ELR (cell line): Measurements from ENCODE around the gene DUOX1.

Source experiments
- DNase-seq: peaks from one replicate; pipeline ENCODE4 v3.0.0-alpha.2; 2015; ENCODE audit warnings: low read depth

Gene DUOX1

DNA sequence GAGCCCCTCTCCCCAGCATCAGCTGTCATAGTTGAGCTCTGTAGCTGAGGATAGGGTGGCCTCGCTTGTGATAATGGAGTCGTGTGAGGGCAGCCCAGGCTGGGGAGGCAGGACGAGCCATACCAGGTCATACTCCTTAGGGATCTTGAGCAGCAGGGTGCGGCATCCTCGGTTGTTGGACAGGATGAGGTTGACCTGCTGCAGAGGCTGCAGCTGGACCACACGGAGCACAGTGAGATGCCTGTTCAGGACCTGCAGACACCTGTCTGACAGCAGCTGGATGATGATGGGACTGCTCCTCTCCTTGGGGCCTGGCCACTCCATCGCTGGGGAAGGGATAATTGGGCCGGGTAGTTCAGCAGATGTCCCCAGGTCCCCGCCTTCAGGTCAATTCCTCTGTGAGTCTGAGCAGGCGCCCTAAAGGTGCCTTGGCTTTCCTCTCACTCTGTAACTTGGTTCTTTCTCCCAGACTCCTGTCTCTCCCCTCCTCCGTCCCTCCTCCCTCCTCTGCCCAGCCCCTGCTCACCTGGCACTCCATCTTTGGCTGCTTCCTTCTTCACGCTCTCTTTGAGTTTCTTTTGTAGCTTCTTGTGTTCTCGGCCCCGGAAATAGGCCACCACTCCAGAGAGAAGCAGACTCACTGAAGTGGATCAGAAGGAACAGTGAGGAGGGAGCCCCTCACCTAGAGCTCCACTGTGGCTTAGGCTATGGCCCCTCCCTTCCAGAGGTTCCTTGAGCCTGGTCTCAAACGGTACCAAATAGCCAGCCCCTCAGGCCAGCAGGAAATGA, 23.6 kb upstream of the DUOX1 start:
- no peak for DNase-seq

DNA sequence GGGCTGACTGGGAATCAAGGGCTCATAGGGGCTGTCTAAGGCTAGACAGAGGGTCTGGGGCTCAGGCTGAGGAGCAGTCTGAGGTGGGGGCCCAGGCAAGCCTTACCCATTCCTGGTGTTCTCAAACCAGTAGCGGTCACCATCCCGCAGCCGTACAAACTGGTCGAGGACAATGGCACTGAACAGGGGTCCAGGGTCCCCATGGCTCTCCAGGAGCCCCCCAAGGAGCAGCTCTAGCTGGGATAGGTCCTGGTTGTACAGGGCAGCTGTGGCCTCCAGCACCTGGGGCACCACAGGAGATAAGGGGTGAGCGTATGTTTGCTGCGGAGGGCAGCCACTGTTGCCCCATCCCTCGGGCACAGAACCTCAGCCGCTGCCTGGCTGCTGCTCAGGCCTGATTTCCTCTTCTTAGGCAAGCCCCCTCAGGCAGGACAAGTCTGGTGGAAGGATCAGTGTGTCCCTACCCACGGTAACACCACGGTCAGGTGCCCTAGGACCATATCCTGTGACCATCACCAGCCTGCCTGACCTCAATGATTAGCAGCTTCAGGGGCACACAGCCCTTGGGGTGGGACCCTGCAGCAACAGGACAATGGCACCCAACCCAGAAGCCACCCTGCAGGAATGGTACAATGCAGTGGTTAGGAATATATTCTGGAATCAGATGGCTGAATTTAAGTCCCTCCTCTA, 21.7 kb upstream of the DUOX1 start:
- no peak for DNase-seq

DNA sequence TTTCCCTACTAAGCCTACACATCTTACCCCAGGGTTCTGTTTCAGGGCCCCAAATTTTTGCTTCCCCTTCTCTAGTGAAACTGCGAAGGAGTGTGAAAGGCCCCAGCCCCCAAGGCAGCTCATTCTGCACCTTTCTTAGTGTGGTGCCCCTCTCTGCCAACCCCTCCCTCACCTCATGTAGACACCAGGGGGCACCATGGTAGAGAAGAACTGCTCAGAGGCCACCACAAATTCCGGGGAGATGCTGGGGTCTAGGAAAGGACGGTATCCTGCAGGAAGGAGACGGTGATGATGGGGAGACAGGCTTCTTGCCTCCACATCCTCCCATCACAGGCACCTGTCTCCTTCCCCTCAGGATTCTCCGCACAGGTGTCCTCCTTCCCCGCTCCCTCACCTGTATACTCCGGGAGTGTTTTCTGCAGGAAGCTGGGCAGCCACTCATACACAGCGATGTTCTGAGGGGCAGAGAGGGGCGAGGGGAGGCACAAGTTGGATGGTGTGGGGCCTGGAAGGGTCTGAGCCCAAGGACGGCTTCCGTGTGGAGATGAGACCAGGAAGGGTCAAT, 19.5 kb upstream of the DUOX1 start:
- no peak for DNase-seq

DNA sequence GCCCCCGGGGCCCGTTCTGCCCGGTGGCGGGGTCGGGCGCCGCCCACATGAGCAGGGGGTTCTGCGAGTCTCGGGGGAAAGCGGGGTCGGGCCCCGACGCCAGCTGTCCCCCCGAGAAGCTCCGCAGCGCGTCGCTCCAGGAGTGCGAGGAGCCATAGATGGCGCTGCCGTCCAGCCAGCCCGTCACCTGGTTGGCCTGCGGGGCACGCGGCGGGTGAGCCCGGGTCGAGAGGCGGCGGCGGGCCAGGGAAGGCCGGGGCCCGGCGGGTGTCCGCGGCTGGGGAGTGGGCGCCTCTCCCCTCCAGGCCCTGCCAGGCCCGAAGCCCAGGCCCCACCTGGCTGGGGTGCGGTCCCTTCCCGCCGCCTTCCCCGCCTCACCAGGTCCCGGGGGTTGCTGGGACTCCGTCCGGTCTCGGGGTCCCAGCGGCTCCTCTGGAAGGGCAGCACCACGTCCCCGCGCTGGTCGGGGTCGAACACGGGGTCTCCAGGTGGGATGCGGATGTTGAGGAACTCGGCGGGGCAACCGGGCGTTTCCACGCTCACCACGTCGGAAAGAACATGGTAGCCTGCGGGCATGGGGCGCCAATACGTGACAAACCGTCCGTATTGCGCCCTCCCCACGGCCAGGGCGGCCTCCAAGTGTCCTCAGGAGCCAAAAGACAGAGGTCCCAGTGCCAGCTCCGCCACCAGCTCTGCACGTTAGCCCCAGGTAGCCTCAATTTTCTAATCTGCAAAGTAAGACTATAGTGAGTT, 18.2 kb upstream of the DUOX1 start:
- no peak for DNase-seq

DNA sequence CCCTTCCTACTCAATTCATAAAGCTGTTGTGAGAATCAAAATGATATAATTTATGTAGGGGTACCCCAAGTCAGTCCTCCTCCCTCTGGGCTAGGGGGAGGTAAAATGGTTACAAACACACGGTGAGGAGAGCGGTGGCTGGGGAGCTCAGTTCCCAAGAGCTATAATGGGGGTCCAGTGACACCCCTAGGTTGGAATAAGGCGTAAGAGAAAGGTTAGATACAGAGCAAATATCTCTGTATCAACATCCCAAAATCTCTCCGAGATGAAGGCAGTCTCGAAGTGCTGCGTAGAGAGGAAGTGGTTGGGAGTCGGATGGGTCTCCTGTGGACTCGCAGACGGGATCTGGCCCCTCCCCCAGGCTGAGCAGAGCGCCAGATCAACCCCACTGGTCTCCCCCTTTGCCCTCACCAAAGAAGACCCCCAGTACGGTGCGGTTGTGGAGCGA, 17.6 kb upstream of the DUOX1 start:
- DNase-seq: no peak

DNA sequence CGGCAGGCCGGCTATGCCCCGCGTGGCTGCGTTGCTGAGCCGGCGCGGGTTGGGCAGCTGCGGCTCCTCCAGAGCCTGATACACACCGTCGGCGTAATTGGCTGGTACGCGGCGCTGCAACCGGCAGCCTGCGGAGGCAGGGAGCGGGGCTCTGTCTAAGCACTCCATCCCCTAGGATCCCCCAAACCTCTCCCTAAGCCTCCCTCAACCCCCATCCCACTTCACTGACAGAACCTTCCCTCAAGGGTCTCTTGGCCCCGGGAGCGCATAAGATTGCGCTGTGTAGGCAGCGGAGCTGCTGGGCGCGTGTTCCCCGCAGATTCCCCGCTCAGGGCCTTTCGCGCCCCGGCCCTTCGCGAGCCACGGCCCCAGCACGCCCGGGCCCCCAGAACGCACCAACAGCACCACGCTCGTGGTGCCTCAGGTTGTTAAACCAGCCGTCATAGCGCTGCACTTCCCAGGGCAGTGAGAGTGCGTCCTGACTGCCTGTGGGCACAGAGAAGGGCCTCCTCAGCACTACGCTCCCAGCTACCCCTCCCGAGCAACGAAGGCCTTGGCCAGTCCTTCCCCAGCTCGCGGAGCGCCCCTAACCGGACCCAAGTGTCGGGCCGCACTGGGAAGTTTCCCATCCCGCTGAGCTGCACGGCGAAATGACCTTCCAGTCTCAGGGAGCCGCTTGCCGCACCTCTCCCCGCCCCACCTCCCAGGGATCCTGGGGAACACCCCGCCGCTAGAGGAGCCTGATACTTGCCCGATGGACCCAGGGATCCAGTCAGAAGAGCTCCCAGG, 17.0 kb upstream of the DUOX1 start:
- DNase-seq: no peak

DNA sequence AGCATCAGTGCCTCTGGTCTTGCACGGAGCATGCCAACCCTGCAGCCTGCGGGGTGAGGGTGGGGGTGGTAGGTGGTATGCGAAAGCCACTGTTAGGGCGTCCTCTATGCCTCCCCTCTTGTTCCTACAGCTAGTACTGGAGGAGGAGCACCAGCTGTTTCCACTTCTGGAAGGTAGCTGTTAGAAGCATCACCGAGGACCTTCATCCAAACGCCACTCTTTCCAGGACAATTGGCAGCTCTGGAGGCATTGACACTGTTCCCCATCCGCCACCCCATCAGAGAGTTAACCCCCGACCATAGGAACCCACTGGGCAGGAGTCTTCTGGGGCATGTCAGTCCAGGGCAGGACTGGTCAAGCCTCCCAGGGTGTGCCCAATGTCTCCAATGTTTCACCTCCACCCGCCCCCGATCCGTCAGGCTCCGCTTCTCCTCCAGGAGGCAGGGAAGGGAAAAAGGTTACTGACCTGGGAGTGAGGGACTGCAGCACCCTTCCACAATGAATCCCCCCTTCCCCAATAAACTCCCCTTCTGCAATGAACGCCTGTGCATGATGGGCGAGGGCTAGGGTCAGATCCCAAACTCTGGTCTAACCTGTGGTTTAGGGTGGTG, 16.3 kb upstream of the DUOX1 start:
- no peak for DNase-seq

DNA sequence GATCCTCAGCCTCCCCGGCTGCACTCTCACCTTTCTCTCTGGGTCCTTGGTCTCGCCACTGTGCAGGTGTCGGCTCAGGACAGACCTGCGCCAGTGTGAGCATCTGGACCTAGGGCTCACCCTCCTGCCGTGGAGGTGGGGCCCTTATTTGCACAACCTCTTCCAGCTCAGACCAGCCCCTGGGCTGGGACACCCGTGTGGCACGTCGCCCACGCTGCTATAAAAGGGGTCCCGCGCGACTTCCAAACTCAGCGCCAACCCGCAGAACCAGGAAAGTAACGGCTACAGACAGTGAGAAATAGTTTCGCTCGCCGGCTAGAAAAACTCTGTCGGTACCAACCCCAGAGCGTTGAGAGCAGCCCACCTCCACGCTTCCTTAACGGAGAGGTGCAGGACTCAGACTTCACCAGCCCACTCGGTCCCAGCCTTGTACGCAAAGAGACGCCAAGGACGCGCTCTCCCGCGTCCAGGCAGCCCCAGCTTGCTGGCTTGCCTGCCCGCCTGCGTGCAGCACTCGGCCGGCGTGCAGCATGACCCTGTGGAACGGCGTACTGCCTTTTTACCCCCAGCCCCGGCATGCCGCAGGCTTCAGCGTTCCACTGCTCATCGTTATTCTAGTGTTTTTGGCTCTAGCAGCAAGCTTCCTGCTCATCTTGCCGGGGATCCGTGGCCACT, 15.6 kb upstream of the DUOX1 start, which contains the start of the genes DUOX2 and DUOXA2:
Gene DUOX2, minus strand, starts transcription at position 97 of the 675 bp plus-strand sequence. CDS start 761 bp downstream, outside the sequence.
Gene DUOXA2, plus strand, starts transcription at position 251 of the 675 bp plus-strand sequence. Its CDS starts 280 bp downstream, at position 531.
- DNase-seq: no peak

DNA sequence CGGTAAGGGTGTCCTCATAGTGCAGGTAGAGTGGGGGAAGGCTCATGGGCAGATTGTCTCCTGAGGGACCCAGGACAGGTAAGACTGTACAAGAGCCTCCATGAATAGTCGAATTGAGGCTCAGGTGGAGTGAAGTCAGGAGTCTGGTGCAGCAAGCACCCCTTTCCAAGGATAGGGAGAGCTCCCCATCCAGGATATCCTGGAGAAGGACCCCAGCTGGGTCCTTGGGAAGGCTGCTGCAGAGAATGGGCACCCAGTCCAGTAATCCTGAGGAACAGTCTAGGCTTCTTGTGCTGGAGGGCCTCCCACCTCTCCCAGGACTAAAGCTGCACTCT, 15.1 kb upstream of the DUOX1 start:
- DNase-seq: no peak

DNA sequence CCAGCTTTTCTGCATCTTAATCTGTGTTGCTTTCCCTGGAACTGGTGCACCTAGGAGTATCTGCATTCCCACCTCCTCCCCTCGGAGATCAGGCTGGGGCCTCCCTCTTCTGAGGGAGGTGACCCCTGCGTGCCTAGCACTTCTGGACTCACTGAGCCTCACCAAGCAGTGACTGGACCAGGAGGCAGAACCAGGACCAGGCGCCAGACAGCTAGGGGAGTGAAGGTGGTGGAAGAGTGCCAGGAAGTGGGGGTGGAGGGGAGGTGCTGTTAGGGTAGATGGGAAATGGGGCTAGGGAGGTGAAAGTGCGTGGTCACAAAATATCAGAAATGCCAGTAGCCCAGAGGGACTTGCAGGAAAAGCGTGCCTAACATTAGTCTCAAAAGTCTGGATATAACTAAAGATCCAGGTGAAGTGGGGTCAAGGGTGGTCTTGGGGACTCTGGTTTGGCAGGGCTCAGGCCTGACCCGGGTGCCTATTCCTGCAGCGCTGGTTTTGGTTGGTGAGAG, 14.4 kb upstream of the DUOX1 start:
- DNase-seq: no peak

DNA sequence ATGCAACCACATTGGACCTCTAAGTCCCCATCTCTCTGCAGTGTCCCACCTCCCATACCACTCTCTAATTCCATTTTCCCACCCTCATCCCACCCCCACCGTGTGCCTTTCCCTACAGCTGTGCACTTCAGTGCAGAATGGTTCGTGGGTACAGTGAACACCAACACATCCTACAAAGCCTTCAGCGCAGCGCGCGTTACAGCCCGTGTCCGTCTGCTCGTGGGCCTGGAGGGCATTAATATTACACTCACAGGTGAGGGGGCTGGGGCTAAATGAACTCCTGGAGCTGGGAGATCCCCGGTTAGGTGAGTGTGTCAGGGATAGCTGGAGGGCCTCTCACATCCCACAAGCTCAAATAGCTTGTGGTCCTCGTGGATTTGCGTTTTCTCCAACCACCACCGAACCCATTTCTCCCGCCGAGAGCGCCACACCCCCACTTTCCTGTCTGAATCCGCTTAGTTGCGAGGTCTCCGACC, 13.8 kb upstream of the DUOX1 start:
- DNase-seq: no peak

DNA sequence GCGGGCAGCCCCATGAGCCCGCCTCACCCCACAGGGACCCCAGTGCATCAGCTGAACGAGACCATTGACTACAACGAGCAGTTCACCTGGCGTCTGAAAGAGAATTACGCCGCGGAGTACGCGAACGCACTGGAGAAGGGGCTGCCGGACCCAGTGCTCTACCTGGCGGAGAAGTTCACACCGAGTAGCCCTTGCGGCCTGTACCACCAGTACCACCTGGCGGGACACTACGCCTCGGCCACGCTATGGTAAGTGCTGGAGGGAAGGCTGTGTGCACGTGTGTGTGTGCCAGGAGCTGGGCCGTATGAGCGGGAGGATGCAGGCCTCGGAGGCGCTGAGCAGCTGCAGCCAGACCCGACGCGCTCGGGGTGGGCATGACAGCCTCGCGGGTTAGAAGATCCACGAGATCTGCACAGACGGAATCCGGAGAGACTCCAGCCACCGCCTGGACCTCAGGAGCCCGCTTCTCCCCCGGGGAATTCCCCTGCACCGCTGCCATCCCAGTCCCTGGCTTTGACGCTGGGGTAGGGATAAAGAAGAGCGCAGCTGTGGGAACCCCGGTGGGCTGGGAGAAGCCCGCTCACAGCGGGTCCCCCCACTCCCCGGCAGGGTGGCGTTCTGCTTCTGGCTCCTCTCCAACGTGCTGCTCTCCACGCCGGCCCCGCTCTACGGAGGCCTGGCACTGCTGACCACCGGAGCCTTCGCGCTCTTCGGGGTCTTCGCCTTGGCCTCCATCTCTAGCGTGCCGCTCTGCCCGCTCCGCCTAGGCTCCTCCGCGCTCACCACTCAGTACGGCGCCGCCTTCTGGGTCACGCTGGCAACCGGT, 13.1 kb upstream of the DUOX1 start:
- DNase-seq: no peak

DNA sequence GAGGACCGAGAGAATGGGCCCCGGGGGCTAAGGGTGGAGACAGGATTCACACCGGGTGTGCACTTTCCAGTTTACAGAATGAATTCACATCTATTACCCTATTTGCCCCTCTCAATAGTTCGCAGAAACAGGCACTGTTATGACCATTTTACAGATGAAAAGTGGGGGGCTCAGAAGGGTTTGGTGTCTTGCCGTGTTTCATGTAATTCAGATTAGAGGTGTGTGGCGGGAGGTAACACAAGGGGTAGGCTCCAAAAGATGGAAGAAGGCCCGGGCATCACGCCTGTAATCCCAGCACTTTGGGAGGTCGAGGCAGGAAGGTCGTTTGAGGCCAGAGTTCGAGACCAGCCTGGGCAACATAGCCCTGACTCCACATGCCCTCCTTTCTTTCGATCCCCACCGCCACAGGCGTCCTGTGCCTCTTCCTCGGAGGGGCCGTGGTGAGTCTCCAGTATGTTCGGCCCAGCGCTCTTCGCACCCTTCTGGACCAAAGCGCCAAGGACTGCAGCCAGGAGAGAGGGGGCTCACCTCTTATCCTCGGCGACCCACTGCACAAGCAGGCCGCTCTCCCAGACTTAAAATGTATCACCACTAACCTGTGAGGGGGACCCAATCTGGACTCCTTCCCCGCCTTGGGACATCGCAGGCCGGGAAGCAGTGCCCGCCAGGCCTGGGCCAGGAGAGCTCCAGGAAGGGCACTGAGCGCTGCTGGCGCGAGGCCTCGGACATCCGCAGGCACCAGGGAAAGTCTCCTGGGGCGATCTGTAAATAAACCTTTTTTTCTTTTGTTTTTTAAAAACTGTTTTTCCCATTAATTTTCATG, 12.3 kb upstream of the DUOX1 start:
- no peak for DNase-seq

DNA sequence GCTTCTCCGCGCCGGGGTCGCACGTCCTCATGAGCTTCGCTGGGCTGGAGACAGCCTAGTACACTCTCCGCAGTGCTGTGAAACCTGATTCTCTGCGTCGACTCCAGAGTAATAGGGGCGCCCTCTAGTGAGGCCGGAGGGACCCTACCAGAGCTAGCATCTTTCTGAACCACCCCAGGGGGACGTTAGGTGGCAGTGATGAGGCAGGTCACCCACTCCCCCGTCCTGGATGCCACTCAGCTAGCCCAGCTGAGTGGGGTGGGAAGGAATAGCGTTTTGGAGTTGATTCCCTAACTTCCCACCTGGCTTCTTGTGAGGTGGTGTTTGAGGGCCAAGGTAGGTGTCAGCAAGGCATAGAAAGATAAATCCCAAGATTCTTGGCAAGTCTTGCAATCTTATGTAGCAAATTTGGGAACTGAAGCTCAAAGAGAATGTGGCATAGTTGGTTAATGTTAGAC, 11.6 kb upstream of the DUOX1 start:
- peak; percentile 86 for DNase-seq

DNA sequence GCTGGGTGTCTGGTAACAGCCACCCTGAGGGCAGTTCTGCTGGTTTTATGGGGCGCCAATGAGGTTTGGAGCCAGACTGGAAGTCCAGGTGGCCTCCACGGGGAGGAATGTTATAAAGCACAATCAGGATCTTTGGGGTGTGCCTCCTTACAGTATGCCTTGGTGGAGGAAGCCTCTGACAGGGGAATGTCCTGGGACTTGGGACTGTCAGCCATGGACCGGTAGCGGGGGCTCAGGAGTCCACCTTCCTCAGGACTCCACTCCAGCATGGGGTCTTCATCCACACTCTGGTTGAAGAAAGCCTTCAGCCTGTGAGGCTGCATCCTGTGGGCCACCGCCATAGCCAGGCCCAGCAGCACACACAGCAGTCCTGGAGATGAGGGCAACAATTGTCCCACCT, 10.8 kb upstream of the DUOX1 start:
- no peak for DNase-seq

DNA sequence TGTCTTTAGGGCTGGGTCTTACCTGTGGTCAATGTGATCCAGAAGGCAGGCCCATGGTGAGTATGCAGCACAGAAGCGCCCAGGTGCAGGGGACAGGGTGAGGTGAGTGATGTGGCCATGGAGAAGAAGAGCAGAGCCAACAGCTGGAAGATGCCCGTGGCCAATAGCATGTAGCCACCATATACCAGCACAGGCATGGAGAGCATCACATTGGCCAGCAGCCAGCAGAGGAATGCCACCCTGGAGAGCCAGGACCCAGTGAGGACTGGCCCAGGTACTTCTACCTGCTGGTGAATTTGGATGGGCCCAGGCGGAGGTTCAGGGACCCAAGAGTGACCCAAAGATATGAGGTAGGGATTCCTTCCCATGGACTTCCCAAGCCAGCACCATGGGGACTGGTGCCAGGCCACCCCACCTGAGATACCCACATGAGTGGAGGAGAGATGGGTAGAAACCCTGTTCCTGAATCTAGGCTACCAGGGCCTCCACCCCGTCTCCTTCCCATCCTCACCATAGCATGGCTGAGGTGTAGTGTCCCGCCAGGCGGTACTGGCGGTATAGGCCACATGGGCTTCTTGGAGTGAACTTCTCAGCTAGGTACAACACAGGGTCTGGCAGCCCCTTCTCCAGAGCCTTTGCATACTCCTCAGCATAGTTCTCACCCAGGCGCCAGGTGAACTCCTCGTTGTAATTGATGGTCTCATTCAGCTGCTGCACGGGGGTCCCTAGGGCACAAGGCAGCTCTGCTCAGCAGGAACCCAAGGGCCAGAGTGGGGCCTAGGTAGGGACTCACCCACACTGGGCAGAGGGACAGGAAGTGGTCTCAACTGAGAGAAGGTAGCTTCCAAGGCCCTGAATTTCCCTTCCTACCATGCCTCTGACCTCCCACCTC, 9.5 kb upstream of the DUOX1 start:
- DNase-seq: no peak

DNA sequence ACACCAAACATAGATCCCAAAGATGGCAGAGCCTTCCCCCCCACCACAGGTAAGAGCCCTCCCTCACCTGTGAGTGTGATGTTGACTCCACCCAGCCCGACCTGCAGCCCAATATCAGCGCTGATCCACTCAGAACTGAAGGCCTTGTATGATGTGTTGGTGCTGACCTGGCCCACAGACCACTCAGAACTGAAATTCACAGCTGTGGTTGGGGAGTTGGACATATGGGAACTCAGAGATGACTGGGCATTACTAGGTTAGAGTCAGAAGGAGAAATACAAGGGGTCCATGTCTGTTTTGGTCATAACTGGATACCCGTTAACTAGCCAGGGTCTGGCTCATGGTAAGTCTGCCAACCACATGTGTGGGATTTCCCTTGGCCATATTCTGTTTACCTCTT, 8.8 kb upstream of the DUOX1 start:
- DNase-seq: no peak
